Right lobe of liver (tissue), 6 donors: Measurements from ENCODE around the gene PPP1CB. TPM values are rescaled to one million over a fixed set of nuclear protein-coding genes. Genes with fewer than 3 reads are reported as not detected.

Experiments used
- ATAC-seq, 4 donors: fragments of 200-7000 bp; cut with Tn5 transposase; one replicate each; pipeline ENCODE4 v1.9.1; 2020; ENCODE audit warnings: mild to moderate bottlenecking in 4 of 4, moderate library complexity in 4 of 4
- DNase-seq, 3 donors: peaks; one replicate each; pipeline ENCODE4 v3.0.0-alpha.2; 2020
- H3K27ac ChIP-seq, 3 donors: fragments of 200-600 bp; one replicate each; pipeline ENCODE4 v1.8.0; 2022
- H3K27me3 ChIP-seq, 2 donors: fragments of 200-600 bp; one replicate each; pipeline ENCODE4 v1.8.0; 2022
- H3K36me3 ChIP-seq, 4 donors: fragments of 200-600 bp; sonication (generic) in 1 of 4; one replicate each; pipeline versions ENCODE4 v1.5.1 to v1.8.0; 2017 to 2022; ENCODE audit warnings: control low read depth in 1 of 4
- H3K4me1 ChIP-seq, 4 donors: fragments of 200-600 bp; sonication (generic) in 1 of 4; one replicate each; pipeline versions ENCODE4 v1.5.1 to v1.8.0; 2017 to 2022; ENCODE audit warnings: control low read depth in 1 of 4
- H3K4me3 ChIP-seq, 3 donors: fragments of 200-600 bp; one replicate each; pipeline ENCODE4 v1.8.0; 2022
- H3K9me3 ChIP-seq, 4 donors: fragments of 200-600 bp; sonication (generic) in 1 of 4; one replicate each; pipeline versions ENCODE4 v1.5.1 to v1.8.0; 2017 to 2022; ENCODE audit warnings: control low read depth in 1 of 4
- POLR2A ChIP-seq: fragments of 450-650 bp; IDR thresholded peaks from one replicate; pipeline ENCODE4 v1.6.1; 2017; ENCODE audit warnings: antibody characterized with exemption, mild to moderate bottlenecking
- WGBS: methylation state at CpG from one replicate; pipeline ENCODE4 v1.1.6; 2018; ENCODE audit warnings: low coverage, low lambda C conversion rate; ENCODE audit not compliant: insufficient coverage; ENCODE audit errors: missing lambda C conversion rate; 5-methylcytosine and 5-hydroxymethylcytosine counted together
- intact Hi-C, 2 donors: fragments of 100-400 bp; cut with DNase I; formaldehyde crosslinking; loops; one replicate each; pipeline versions ENCODE4 v1.11.2 to v1.14.1; 2022
- total RNA-seq, 6 experiments: library from RNA; depleted of rRNA in 2 of 6; stranded (reverse); fragments of >200 nt in 2 of 6; fragmentation: NEBNext Ultra II Directional in 3 of 6; extraction: Animal tissue kit (Norgen Biotek cat#: 25700) in 3 of 6; gene quantifications; one replicate each; pipeline versions ENCODE4 v1.1.0 to v1.2.4, GENCODE V29; 2016 to 2023
- TF ChIP-seq, protein P1 (sequence below), 4 donors: fragments of 200-600 bp in 3 of 4; fragments of 450-650 bp in 1 of 4; IDR thresholded peaks; one replicate each; pipeline versions ENCODE4 v1.5.1 to v1.8.0; 2016 to 2022; ENCODE audit warnings: antibody characterized with exemption in 4 of 4, mild to moderate bottlenecking in 2 of 4
- donor health status: DM: no; HTN: yes; CAD: no.
- donor health status: DM: no; HTN: no; CAD: no.
- donor health status: DM: no; HTN: no; CAD: no.
- donor health status: DM: no; HTN: yes; CAD: no.
- donor health status: DM: no; HTN: yes; CAD: no.

Gene PPP1CB
- total RNA-seq, 6 experiments from 2014 or later: 55.7 to 86.3 (median 71.4) TPM

DNA sequence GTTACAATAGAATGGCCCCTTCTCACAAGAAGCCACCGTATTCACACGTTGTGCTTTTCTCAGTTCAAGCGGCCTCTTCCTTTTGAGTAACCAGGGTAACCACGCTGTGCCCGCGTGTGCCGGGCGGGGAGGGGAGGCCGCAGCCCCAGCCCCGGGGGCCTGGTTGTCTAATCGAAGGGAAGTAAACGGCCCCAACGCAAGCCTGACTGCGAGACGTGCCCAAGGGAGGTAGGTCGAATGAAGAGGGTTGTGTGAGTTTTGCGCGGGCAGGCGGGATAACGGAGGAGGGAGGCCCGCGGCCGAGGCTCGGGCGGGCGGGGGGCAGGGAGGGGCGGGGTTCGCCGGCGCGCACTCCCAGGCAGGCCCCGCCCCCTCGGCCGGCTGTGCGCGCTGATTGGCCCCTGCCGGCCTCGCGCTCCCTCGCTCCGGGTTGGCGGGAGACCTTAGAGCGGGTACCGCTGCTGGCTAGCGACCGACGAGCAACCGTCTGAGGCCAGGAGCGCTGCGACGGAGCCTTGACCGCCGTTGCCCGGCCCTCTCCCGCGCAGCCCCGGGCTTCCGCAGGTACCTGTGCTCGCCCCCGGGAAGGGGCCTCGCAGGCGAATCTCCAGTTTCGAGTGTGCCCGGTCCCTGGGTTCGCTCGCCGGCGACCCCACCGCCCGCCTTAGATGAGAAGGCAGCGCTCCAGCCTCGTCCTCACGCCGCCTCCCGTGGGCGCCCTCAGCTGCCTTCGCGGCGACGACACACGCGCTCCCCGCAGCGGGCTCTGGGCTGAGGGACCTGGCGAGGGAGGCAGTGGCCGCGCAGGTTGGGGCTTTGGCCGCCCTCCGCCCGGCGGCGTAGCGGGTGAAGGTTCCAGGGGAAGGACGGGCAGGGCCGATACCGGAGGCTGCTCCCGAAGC, 59.0 kb downstream of the PPP1CB start, which contains the start of gene SPDYA:
Gene SPDYA, plus strand, starts transcription at position 451 of the 902 bp plus-strand sequence. CDS start 5,181 bp downstream, outside the sequence.
- ATAC-seq: peak; percentile 92 to 97 (median 94)
- Histone ChIP-seq H3K9me3 (no peaks in the 10 kb centered on the region), H3K27ac (no peak within 1 kb of the TSS), H3K27me3 (no peaks in the 10 kb centered on the region), H3K4me1 (peaks cover 0 to 8% (median 0%) of the 10 kb centered on the region in 4 donors), H3K4me3 (peak within 1 kb of the TSS; percentile 31 to 42 (median 36)), H3K36me3 (no peaks in the 10 kb centered on the region)
- intact Hi-C loops: no loop called here
- WGBS: 15% methylated on average over 14 of the region's 97 CpGs
- TF ChIP-seq, protein P1, sequence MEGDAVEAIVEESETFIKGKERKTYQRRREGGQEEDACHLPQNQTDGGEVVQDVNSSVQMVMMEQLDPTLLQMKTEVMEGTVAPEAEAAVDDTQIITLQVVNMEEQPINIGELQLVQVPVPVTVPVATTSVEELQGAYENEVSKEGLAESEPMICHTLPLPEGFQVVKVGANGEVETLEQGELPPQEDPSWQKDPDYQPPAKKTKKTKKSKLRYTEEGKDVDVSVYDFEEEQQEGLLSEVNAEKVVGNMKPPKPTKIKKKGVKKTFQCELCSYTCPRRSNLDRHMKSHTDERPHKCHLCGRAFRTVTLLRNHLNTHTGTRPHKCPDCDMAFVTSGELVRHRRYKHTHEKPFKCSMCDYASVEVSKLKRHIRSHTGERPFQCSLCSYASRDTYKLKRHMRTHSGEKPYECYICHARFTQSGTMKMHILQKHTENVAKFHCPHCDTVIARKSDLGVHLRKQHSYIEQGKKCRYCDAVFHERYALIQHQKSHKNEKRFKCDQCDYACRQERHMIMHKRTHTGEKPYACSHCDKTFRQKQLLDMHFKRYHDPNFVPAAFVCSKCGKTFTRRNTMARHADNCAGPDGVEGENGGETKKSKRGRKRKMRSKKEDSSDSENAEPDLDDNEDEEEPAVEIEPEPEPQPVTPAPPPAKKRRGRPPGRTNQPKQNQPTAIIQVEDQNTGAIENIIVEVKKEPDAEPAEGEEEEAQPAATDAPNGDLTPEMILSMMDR (IDR thresholded peaks at IDR 0.05): no peak
- TF ChIP-seq POLR2A: no peak
- DNase-seq: peak; percentile 60 to 68 (median 65)

DNA sequence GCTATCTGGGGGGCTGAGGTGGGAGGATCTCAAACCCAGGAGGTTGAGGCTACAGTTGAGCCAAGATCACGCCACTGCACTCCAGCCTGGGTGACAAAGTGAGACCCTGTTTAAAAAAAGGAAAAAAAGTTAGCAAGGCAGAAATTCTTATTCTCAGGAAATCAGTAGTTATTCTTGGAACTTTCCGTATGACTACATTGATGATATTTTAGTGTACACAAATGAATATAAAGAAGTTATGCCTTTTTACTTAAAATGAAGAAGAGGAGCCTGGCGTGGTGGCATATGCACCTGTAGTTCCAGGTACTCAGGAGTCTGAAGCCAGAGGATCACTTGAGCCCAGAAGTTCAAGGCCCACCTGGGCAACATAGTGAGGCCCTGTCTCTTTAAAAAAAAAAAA, 66.4 kb downstream of the PPP1CB start:
- no peak overlapping the region for H3K4me3 ChIP-seq
- no peaks in the 10 kb centered on the region for H3K36me3 ChIP-seq
- intact Hi-C loops: no loop called here
- no peak overlapping the region for H3K27ac ChIP-seq
- DNase-seq (no peak), ATAC-seq (no peak)
- TF ChIP-seq, protein P1 (IDR thresholded peaks at IDR 0.05): no peak
- no peak for TF ChIP-seq POLR2A
- no peaks in the 10 kb centered on the region for H3K4me1 ChIP-seq
- no peaks in the 10 kb centered on the region for H3K9me3 ChIP-seq
- WGBS: 83% methylated on average over 3 of the region's 3 CpGs
- H3K27me3 ChIP-seq: no peaks in the 10 kb centered on the region

DNA sequence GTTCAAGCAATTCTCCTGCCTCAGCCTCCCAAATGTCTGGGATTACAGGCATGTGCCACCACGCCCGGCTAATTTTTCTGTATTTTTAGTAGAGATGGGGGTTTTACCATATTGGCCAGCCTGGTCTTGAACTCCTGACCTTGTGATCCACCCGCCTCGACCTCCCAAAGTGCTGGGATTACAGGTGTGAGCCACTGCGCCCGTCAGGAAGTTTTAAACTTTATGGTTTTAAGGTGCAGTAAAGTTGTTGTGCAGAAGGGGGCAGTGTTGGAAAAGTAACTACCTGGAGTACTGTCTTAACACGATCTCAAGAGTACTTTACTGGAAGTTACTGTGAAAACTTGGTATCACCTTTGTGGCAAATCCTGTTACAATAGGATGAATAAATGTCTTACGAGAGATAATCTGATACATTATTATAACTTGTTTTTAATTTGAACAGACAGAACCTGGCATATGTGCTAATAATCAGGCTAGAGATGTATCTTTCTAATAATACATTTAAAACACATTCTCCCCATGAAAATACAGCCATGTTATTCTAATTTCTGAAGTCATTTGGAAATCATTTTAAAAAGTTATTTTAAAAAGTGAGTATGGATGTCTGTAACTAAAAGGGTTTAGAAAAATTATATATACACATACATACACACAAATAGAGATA, 69.8 kb downstream of the PPP1CB start:
- no peak overlapping the region for H3K4me3 ChIP-seq
- H3K27me3 ChIP-seq: no peaks in the 10 kb centered on the region
- H3K36me3 ChIP-seq: no peaks in the 10 kb centered on the region
- TF ChIP-seq POLR2A: no peak
- TF ChIP-seq, protein P1 (IDR thresholded peaks at IDR 0.05): peak; percentile 60 to 66 (median 66)
- no peak overlapping the region for H3K27ac ChIP-seq
- DNase-seq: peak in 1 of 3 donors; percentile 51
- peak; percentile 83 to 92 (median 88) for ATAC-seq
- WGBS: 0% methylated on average over 8 of the region's 8 CpGs
- no peaks in the 10 kb centered on the region for H3K4me1 ChIP-seq
- no peaks in the 10 kb centered on the region for H3K9me3 ChIP-seq
- intact Hi-C loops: no loop called here

DNA sequence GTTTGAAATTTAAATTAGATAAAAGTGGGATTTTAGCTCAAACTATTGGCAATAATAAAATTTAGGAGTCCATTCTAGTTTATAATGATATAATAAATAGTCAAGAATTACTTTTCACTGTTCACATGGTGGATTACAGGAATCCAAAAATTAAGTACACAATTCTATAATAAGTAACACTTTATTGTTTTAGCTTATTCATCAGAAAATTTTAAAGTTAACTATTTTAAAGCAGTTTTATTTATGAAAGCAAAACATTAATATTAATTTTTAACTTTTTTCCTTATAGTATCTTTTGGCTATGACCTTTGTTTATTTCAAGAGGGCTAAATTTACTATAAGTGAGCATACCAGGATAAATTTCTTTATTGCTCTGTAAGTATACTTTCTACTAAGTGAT, 70.4 kb downstream of the PPP1CB start:
- intact Hi-C loops: no loop called here
- Histone ChIP-seq H3K27ac (no peak overlapping the region), H3K4me3 (no peak overlapping the region), H3K4me1 (no peaks in the 10 kb centered on the region), H3K36me3 (no peaks in the 10 kb centered on the region), H3K27me3 (no peaks in the 10 kb centered on the region), H3K9me3 (no peaks in the 10 kb centered on the region)
- no peak for TF ChIP-seq POLR2A
- TF ChIP-seq, protein P1 (IDR thresholded peaks at IDR 0.05): no peak
- ATAC-seq (no peak), DNase-seq (no peak)
